GM11168 (cell line): ENCODE measurements around the gene HCFC1R1.

Experiments
- in situ Hi-C: fragments of 300-500 bp; cut with MboI; formaldehyde crosslinking; loops from one replicate; pipeline ENCODE4 v1.12.0; 2022; ENCODE audit warnings: low sequenced_read_pairs; ENCODE audit not compliant: unreplicated experiment

The HCFC1R1 gene

DNA sequence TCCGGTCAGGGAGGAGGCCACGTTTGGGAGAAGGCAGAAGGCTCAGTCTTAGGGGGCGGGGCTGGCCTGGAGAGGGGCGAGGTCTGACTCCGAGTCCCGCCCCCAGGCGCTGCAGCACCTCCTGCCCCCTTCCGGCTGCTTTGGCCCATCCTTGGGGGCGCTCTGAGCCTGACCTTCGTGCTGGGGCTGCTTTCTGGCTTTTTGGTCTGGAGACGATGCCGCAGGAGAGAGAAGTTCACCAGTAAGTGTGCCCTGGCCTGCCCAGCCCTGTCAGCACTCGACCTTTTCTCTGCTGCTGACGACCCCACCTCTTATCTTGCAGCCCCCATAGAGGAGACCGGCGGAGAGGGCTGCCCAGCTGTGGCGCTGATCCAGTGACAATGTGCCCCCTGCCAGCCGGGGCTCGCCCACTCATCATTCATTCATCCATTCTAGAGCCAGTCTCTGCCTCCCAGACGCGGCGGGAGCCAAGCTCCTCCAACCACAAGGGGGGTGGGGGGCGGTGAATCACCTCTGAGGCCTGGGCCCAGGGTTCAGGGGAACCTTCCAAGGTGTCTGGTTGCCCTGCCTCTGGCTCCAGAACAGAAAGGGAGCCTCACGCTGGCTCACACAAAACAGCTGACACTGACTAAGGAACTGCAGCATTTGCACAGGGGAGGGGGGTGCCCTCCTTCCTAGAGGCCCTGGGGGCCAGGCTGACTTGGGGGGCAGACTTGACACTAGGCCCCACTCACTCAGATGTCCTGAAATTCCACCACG is 2.1 kb downstream of the HCFC1R1 start:
- in situ Hi-C loops: no loop called here

DNA sequence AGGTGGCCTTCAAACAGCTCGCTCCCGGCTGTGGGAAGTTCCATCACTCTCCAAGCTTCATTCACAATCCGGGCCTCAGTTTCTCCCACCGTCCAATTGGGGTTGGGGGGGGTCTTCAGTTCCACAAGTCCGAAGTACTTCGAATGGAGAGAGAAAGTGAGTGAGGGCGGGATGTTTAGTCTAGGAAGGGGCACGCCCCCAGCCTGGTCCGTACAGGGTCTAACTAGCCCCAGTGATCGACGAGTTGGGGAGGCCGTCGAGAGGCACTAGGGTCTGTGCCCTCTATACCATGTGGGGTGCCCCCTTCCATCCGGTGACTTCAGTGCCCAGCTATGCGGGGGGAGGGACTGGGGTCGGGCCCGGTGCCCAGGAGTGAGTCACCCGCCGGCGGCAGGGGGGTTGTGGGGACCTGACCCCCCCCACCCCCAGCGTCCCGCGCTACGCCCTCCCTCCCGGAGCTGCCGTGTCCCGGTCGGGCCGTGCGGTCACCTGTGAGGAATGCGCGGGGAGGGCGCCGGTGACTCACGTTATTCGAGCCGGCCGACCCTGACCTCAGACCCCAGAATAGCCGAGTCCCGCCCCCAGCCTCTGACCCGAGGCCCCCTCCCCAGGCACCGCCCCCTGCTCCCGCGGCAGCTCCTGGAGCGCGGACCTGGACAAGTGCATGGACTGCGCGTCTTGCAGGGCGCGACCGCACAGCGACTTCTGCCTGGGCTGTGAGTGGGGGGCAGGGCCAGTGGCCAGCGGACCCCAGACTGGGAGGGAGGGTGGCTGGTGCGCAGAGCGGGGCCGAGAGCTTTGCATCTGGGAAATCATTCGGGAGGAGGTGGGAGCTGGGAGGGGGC is 2.9 kb downstream of the HCFC1R1 start:
- in situ Hi-C loops: no loop called here

DNA sequence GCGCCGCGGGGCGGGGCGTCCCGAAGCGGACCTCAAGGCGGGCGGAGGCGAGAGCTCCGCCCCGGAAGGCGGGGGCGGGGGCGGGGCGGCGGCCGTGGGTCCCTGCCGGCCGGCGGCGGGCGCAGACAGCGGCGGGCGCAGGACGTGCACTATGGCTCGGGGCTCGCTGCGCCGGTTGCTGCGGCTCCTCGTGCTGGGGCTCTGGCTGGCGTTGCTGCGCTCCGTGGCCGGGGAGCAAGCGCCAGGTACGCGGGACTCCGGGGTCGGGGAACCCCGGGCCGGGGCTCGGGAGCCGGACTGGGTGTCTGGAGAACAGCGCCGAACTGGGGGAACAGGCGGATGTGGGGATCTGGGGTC is 3.5 kb downstream of the HCFC1R1 start, which contains the start of gene TNFRSF12A:
Gene TNFRSF12A, plus strand, starts transcription at position 122 of the 357 bp plus-strand sequence. Its CDS starts 30 bp downstream, at position 152.
- in situ Hi-C loops: no loop called here

DNA sequence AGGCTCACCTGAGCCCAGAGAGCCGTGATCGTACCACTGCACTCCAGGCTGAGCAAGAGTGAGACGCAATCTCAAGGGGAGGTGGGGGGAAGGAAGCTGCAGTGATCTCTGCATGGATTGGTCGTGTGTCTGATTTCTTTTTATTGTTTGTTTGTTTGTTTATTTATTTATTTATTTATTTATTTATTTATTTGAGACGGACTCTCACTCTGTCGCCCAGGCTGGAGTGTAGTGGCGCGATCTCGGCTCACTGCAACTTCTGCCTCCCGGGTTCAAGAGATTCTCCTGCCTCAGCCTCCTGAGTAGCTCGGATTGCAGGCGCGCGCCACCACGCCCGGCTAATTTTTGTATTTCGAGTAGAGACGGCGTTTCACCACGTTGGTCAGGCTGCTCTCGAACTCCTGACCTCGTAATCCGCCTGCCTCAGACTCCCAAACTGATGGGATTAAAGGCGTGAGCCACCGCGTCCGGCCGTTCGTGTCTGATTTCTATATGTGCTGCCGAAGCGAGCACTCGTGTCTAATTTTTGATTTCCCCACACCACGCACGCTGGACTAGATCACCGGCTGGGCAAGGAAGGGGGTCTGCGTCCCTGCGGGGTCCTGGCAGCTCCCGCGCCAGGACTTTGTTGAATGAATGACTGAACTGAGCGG is 4.0 kb downstream of the HCFC1R1 start:
- in situ Hi-C loops: no loop called here

DNA sequence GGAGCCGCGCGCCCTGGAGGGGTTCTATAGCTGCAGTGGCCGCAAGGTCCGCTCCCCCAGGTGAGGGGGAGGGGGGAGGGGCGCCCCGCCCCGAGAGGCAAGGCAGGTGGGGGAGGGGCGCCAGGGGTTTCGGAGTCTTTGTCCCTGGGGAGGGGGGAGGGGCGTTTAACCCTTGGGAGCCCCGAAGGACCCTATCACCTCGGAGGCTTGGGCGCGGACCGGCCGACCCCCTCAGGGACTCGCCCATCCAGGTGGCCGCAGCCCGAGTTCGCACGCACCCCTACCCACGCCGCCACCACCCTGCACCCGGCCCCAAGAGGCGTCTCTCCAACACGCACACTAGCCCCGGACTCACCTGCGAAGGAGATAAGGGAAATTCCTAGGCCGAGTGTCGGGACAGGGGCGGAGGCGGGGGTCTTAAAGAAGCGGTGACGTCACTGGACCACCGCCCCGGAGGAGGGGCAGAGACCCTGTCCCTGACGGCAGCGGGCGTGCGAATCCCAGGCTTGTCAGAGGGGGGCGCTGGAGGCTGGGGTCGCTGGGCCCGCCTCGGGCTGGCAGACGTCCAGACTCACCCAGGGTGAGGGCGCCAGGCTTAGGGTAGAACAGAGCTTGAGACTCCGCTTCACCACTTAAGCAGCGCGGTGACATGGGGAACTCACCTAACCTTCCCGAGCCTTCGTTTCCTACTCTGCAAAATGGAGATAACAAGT is 5.8 kb downstream of the HCFC1R1 start, which contains the start of gene CLDN6:
Gene CLDN6, minus strand, starts transcription at position 390 of the 713 bp plus-strand sequence. CDS start 2,162 bp downstream, outside the sequence.
- in situ Hi-C loops: no loop called here

DNA sequence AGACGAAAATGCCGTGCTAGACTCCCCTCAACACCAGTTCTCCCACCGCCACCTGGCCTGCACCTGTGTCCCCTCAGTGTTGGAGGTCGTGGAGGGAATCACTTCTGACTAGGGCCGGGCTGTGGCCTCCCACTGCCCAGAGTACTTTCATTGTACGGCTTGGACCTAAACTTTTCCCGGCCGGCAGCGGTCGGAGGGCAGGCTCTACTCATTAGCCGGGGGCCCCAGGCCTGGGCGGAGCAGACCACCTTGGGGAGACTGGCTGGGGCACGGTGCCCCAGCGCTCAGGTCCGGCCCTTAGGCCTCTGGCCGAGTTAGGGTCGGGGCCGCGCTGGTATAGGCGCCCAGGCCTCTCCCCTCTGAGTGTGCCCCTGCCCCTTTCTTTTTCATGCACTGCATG is 6.4 kb downstream of the HCFC1R1 start:
- in situ Hi-C loops: no loop called here

DNA sequence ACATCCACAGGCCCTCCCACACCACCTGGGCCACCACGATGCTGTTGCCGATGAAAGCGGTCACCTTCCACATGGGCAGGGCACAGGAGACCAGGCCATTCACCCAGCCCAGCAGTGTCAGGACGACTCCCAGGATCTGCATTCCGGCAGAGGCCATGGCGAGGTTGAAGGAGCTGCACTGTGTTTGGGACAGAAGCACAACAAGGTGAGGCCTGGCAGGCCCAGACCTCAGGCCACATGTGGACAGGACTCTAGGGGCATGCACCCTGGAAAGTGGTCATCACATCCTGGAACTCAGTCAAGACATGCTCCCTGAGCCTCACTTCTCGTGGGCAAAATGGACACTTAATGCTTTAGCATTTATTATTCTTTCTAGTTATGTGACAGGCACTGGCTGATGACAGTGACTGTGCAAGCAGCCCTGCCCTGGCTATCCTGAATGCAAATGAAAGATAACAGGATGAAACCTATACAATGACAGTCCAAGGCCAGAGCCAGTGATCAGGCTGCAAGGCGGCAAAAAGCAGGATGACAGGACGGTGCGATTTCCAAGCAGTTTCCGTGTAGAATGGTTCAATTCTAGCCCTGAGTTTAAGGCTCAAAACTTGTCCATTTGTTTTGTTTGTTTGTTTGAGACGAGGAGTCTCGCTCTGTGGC is 7.7 kb downstream of the HCFC1R1 start:
- in situ Hi-C loops: no loop called here

DNA sequence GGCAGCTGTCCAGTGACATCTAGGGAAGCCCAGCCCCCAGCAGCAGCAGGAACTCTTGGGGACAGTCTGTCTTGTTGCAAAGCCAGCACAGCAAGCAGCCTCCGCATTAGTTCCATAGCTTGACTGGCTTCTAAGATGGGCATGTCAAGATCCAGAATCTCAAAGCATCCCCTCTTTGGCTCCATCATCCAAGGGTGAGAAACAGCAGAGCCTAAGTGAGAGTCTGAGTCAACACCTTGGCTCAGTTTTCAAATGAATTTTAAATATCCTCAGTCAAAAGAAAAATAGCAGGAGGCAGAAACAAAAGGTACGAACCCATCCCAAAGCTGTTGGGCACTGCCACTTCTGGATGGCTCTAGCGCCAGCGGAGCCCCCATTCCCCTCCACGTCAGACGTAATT is 8.8 kb downstream of the HCFC1R1 start:
- in situ Hi-C loops: no loop called here

DNA sequence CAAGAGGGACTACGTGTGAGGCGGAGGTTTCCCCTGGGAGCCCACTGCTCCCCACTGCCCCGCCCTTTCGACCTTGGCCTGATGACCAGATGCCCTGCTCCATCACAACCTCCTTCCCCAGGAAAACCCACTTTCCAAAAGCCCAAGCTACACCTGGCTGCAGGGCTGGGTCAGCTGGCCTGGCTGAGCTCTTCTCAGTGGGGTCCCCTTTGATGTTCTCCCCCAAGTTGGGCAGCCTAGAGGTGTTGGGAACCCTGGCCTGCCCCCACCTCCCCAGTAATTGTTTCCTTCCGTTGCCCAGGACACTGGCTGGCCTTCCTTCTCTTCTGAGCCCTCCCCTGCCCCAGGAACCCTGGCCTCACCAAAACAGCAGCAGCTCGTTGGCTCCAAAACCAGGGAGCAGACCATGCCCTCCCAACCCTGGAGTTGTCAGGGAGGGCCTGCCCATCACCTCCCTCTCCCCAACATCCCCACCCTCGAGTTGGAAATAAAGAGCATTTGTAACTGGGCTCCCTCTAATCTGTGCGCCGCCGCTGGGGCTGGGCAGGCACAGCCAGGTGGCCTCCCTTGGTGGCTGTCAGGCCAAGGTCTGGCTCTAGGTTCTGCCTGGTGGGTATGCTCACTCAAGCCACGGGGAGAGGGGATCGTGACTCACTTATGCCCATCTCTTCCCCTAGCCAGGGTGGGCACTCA is 9.6 kb downstream of the HCFC1R1 start:
- in situ Hi-C loops: no loop called here

DNA sequence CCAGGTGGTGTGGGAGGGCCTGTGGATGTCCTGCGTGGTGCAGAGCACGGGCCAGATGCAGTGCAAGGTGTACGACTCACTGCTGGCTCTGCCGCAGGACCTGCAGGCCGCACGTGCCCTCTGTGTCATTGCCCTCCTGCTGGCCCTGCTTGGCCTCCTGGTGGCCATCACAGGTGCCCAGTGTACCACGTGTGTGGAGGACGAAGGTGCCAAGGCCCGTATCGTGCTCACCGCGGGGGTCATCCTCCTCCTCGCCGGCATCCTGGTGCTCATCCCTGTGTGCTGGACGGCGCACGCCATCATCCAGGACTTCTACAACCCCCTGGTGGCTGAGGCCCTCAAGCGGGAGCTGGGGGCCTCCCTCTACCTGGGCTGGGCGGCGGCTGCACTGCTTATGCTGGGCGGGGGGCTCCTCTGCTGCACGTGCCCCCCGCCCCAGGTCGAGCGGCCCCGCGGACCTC is 10.2 kb downstream of the HCFC1R1 start:
- in situ Hi-C loops: no loop called here

DNA sequence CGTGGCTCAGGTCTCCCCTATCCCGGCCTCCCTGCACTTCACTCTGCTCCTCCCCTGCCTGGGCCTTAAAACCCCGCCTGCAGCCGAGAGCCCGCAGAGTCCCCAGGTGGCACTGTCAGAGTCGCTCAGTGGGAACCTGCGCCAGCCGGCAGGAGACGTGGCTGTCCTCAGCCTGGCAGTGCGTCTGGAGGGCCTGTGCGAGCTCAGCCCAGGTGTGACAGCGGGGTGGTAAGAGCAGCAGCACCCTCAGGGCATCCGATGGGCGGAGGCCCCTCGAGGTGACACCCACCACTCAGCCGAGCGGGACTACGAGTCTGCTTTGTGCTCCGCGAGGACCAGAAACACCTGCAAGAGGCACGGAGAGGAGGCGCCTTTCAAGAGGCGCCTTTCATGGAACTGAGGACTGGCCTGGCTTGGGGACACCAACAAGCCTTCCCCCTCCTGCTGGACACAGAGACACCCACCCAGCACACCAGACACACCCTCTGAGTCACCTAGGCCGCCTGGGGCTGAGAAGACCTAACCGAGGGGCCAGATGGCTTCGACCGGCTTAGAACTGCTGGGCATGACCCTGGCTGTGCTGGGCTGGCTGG is 10.8 kb downstream of the HCFC1R1 start, which contains the start of gene CLDN9:
Gene CLDN9, plus strand, starts transcription at position 96 of the 593 bp plus-strand sequence. Its CDS starts 440 bp downstream, at position 536.
- in situ Hi-C loops: no loop called here

DNA sequence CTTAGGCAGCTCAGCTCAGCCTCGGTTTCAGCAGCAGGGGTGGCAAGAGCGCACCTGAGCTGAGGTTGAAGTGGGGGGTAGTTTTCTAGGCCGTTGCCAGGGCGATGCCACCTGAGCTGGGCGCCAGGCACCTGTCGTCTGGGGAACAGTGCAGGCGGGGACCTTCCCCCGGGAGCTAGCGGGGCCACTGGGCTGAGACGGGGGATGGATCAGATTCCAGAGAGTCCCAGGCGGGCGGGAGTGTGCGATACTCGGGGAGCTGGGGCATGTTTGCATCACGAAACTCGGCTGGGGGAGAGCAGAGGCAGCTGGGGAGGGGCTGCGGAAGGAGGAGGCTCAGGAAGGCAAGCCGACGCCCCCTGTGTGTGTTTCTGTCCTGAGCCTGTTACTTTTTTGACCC is 11.5 kb downstream of the HCFC1R1 start:
- in situ Hi-C loops: no loop called here

DNA sequence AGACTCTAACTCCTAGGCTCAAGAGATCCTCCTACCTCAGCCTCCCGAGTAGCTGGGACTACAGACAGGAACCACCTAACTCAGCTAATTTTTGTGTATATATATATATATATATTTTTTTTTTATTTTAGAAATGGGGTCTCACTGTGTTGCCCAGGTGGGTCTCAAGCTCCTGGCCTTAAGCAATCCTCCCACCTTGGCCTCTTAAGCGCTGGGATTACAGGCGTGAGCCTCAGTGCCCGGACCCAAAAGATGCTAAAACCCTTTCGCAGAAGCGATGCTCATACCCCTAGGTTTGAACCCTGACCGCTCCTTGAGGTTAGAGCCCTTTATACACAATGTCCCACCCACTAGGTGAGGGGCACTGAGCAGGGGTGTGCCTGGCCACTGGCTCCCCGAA is 13.2 kb downstream of the HCFC1R1 start:
- in situ Hi-C loops: no loop called here

DNA sequence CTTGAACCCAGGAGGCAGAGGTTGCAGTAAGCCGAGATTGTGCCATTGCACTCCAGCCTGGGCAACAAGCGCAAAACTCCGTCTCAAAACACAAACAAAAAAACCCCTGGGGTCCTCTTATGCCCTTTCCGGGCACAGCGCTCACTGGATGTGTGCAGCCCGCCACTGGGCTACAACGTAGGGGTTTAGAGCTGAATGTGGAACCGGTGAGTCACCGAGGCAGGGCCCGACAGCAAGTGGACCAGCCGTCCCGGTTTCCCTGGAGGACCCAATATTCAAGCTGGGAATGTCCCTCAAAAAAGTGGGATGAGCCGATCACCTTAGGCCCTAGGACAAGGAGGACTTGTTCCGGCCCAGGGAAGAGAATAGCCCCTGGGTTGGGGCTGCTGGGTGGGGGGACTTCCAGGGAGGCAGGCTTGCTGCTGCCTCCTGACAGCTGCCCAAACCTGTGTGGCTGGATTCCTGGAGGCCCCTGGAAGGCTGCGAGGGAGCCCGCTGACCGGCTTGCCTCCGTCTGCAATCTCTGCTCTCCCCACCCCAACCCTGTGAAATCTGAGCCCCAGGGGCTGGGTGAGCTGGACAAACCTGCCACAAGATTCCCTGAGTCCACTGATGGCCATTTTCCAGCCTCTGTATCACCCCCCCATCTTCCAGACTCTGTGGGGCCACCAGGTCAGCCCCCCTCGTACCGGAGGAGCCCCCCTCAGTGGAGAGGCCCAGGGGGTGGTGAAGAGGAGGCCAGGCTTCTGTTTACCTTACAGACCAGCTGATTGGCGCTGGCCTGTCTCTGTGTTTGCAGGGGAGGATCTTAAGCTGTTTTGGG is 14.0 kb downstream of the HCFC1R1 start:
- in situ Hi-C loops: no loop called here

DNA sequence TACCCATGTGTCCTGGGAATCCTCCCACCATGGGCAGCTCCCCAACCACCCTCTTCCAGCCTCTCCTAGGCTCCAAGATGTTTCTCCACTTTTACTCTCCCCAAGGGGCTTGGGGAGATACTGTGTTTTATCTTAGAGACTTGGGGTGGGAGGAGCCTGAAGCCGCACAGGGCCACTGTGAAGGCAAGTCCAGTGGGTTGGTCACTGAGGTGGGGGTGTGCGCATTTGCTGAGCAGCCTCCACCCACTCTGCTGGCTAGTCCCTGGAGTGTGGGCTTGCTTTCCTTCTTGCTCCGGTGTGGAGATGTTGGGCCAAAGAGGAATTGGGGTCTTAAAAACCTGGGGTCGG is 15.1 kb downstream of the HCFC1R1 start:
- in situ Hi-C loops: no loop called here

DNA sequence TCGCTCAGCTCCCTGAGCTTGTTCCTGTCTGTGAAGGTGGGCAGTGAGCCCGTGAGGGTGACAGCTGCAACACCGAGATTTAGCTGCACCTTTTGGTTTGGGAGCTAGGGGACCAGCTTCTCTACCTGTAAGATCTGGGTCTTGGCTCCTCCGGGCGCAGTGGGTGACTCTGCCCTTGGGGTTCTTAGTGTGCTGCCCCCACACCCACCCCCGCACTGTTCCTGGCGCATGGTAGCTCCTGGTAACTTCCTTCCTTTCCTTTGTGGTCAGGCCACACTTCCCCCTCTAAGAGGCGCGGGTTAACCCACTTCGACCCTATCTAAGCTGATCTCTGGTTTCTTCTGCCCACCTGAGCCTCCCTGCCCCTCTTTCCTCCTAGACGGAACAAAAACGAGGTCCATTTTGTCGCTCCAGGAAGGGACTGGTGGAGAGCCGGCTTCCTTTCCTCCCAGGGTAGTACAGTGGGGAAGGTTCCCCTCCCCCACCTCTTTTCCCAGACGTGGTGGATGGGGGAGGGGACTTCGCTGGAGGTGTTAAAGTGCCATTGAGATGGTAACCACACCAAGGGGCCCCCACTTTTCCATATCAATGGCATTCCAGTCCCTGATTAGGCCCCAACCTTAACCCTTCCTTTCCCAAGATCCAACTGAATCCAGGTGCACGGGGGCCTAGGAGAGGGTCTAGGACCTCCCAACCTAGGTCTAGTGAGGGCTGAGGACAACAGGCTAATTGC is 15.6 kb downstream of the HCFC1R1 start:
- in situ Hi-C loops: no loop called here
